HepG2 (cell line): ENCODE data around the gene CAGE1. TPM values are rescaled to one million over a fixed set of nuclear protein-coding genes. Genes with fewer than 3 reads are reported as not detected.

Experiments
- ATAC-seq: fragments of 200-7000 bp; cut with Tn5 transposase; 3 replicates; pipeline ENCODE4 v1.9.1; 2020; ENCODE audit warnings: mild to moderate bottlenecking, moderate library complexity
- BruUV-seq: library from RNA; stranded (reverse); fragments of 400-500 nt; replicated peaks from 2 replicates; lab custom pipeline; 2021; lab: Mats Ljungman, UMichigan
- CTCF ChIA-PET: fragments of 300-600 bp; formaldehyde crosslinking; extraction: SDS; loops from one replicate; lab custom pipeline; 2021; ENCODE audit warnings: low total read pairs, inconsistent platforms, low intra/inter-chr PET ratio; lab: Yijun Ruan, JAX
- POLR2A ChIA-PET: fragments of 350-600 bp; sonication (Branson Sonifier 250); formaldehyde crosslinking; loops from one replicate; lab custom pipeline; 2020; ENCODE audit warnings: antibody characterized with exemption, inconsistent platforms; lab: Yijun Ruan, JAX
- DNase-seq: peaks from one replicate; pipeline ENCODE4 v3.0.0-alpha.2; 2015; ENCODE audit warnings: low spot score
- FAIRE-seq: peaks from 3 replicates; lab custom pipeline; 2011; peaks lifted over from hg19 to GRCh38; lab: Jason Lieb, UNC
- H2AFZ ChIP-seq: one replicate; pipeline ENCODE4 v1.6.1; 2011; ENCODE audit warnings: low read length, inconsistent platforms
- H3K27ac ChIP-seq: fragments of 300-600 bp; 3 replicates; pipeline ENCODE4 v1.8.0; 2011; ENCODE audit warnings: mixed run types, mild to moderate bottlenecking, mixed read lengths, low read length, inconsistent platforms; ENCODE audit not compliant: insufficient read depth; ENCODE audit errors: extremely low read length
- H3K27me3 ChIP-seq, 2 experiments: fragments of 200-600 bp in 1 of 2; 2 replicates in 1 of 2; 3 replicates in 1 of 2; pipeline versions ENCODE4 v1.6.0 to v1.8.0; 2011; ENCODE audit warnings: low read length in 2 of 2, mild to moderate bottlenecking in 2 of 2, moderate library complexity in 2 of 2, inconsistent platforms in 1 of 2; ENCODE audit not compliant: insufficient read depth in 2 of 2, control insufficient read depth in 1 of 2
- H3K36me3 ChIP-seq, 2 experiments: fragments of 200-600 bp in 1 of 2; replicated peaks in 1 of 2; 2 replicates in 1 of 2; 3 replicates in 1 of 2; pipeline versions ENCODE4 v1.5.1 to v1.8.0; 2011; ENCODE audit warnings: low read length in 2 of 2, inconsistent platforms in 1 of 2; ENCODE audit not compliant: insufficient read depth in 2 of 2, control insufficient read depth in 1 of 2
- H3K4me1 ChIP-seq: 2 replicates; pipeline ENCODE4 v1.5.1; 2012; ENCODE audit warnings: low read length, inconsistent platforms; ENCODE audit not compliant: insufficient read depth
- H3K4me2 ChIP-seq: 2 replicates; pipeline ENCODE4 v1.6.0; 2011; ENCODE audit warnings: low read depth, low read length, inconsistent platforms
- H3K4me3 ChIP-seq, 3 experiments: fragments of 200-600 bp in 1 of 3; sonication (generic), shearing (Covaris generic) in 1 of 3; replicated peaks in 1 of 3; 2 replicates each; pipeline ENCODE4 v1.5.1; 2011 to 2016; ENCODE audit warnings: low read length in 3 of 3, inconsistent platforms in 2 of 3, low read depth in 2 of 3, mild to moderate bottlenecking in 2 of 3, control low read depth in 1 of 3, mixed read lengths in 1 of 3; ENCODE audit not compliant: insufficient read depth in 1 of 3
- H3K79me2 ChIP-seq: one replicate; pipeline ENCODE4 v1.6.1; 2011; ENCODE audit warnings: low read length, inconsistent platforms; ENCODE audit not compliant: insufficient read depth
- H3K9ac ChIP-seq: 2 replicates; pipeline ENCODE4 v1.6.0; 2011; ENCODE audit warnings: mild to moderate bottlenecking, low read depth, low read length, inconsistent platforms; ENCODE audit not compliant: insufficient read depth
- H3K9me3 ChIP-seq: 2 replicates; pipeline ENCODE4 v1.5.1; 2012; ENCODE audit warnings: mild to moderate bottlenecking, low read length
- H4K20me1 ChIP-seq: 2 replicates; pipeline ENCODE4 v1.6.0; 2011; ENCODE audit warnings: inconsistent platforms, mild to moderate bottlenecking, low read length, moderate library complexity; ENCODE audit not compliant: insufficient read depth
- ADNP ChIP-seq: sonication (generic); formaldehyde crosslinking; IDR thresholded peaks from 2 replicates; pipeline ENCODE4 v1.4.0; 2020; ENCODE audit warnings: missing genetic modification reagents
- KLF13 ChIP-seq: sonication (generic); formaldehyde crosslinking; IDR thresholded peaks from 2 replicates; pipeline ENCODE4 v1.4.0; 2020; ENCODE audit warnings: mild to moderate bottlenecking, missing genetic modification reagents
- RBM39 ChIP-seq: fragments of 200-400 bp; formaldehyde crosslinking; IDR thresholded peaks from one replicate; pipeline ENCODE4 v1.6.1; 2018; ENCODE audit warnings: antibody characterized with exemption, mild to moderate bottlenecking, low read depth, low read length; ENCODE audit not compliant: poor library complexity, severe bottlenecking
- ZBTB33 ChIP-seq: sonication (generic); formaldehyde crosslinking; IDR thresholded peaks from 2 replicates; pipeline ENCODE4 v1.4.0; 2020; ENCODE audit warnings: missing genetic modification reagents
- ZBTB38 ChIP-seq: sonication (generic); formaldehyde crosslinking; IDR thresholded peaks from 2 replicates; pipeline ENCODE4 v1.5.1; 2020; ENCODE audit warnings: mild to moderate bottlenecking, missing genetic modification reagents
- ZNF614 ChIP-seq: IDR thresholded peaks from 2 replicates; pipeline ENCODE4 v1.6.1; 2018; ENCODE audit warnings: missing biosample characterization, missing genetic modification reagents, inconsistent platforms, borderline replicate concordance
- ZNF687 ChIP-seq: sonication (generic); formaldehyde crosslinking; IDR thresholded peaks from 2 replicates; pipeline ENCODE4 v1.5.1; 2020; ENCODE audit warnings: mild to moderate bottlenecking, missing genetic modification reagents, moderate library complexity
- WGBS: methylation state at CpG from one replicate; pipeline ENCODE4 v1.1.6; 2017; ENCODE audit warnings: low lambda C conversion rate; 5-methylcytosine and 5-hydroxymethylcytosine counted together
- in situ Hi-C: cut with HindIII; loops from 2 replicates; pipeline ENCODE4 v1.10.0; 2017; ENCODE audit warnings: low pct_unique_long_range_greater_than_20kb; ENCODE audit not compliant: extremely low pct_ligation_motif_present
- intact Hi-C: fragments of 100-400 bp; cut with micrococcal nuclease; formaldehyde crosslinking; loops from one replicate; pipeline ENCODE4 v1.10.0; 2022; ENCODE audit not compliant: unreplicated experiment
- polyA plus RNA-seq, 8 experiments: library from polyadenylated mRNA; depleted of rRNA in 3 of 8; stranded (reverse) in 7 of 8; unstranded in 1 of 8; fragments of >200 nt; fragmentation: Illumina TruSeq in 4 of 8; extraction: Trizol in 4 of 8; gene quantifications; 2 replicates each; pipeline versions ENCODE4 v1.2.1 to v1.2.3, GENCODE V29; 2011 to 2016; ENCODE audit warnings: low read depth in 4 of 8, missing spikeins in 1 of 8, mixed read lengths in 1 of 8; ENCODE audit not compliant: insufficient read depth in 1 of 8
- total RNA-seq, 5 experiments: library from RNA; depleted of rRNA; stranded (reverse); fragments of >200 nt; fragmentation: Illumina TruSeq; extraction: Trizol; gene quantifications; 2 replicates each; pipeline ENCODE4 v1.2.3, GENCODE V29; 2016; ENCODE audit warnings: low read depth in 1 of 5

Gene CAGE1
- total and polyA plus RNA-seq, 2 of the 13 experiments (the other 11 are each of a cell fraction or from before 2014, with no cell fraction given), result 0.03 to 0.15 TPM

GRCh38 chr6:7426447-7427169, 37.1 kb upstream of the CAGE1 start (continued):
- TF ChIP-seq ZNF614 (CRISPR knock-in tag) (no peak), ADNP (CRISPR knock-in tag) (no peak)

- Histone ChIP-seq H3K4me2 (no peak overlapping the region), H3K79me2 (no peaks in the 10 kb centered on the region), H2AFZ (no peak overlapping the region), H3K36me3 (no peaks in the 10 kb centered on the region), H3K27ac (no peak overlapping the region), H3K9me3 (no peaks in the 10 kb centered on the region), H4K20me1 (no peaks in the 10 kb centered on the region), H3K27me3 (no peaks in the 10 kb centered on the region), H3K4me3 (no peak overlapping the region), H3K9ac (no peak overlapping the region), H3K4me1 (peaks cover 26% of the 10 kb centered on the region)
- FAIRE-seq, result no peak
- in situ Hi-C loops, result no loop called here
- 96% methylated on average over 39 of the region's 39 CpGs for WGBS
- intact Hi-C loops, result loop anchor here (1.0 to 2.0 kb wide), 4 partner anchors 118 to 190 kb away; partner anchors contain the start of gene SNRNP48
- BruUV-seq, result no TSS peak
- ChIA-PET CTCF (interaction anchor here (1.7 kb wide), 1 partner anchor 190 kb away, joined by 10 read pairs; no protein-coding TSS in a partner anchor), POLR2A (interaction anchor here (1.0 to 4.7 kb wide), 15 partner anchors 10 to 190 kb away, joined by 4 to 42 read pairs (median 9); partner anchors contain the start of genes CAGE1, DSP, RIOK1 and SNRNP48)
- DNase-seq, result no peak
- no peak for ATAC-seq
- peak; percentile 17; the same call in 1 of the 2 replicates for TF ChIP-seq ZNF687 (CRISPR knock-in tag)
- TF ChIP-seq ZBTB38 (CRISPR knock-in tag), result 0 out of 2 replicates have a peak, but pooled peaks have one; percentile 3
- peak; percentile 9 for TF ChIP-seq RBM39
- no peak for TF ChIP-seq KLF13 (CRISPR knock-in tag)
- 0 out of 2 replicates have a peak, but pooled peaks have one; percentile 40 for TF ChIP-seq ZBTB33 (CRISPR knock-in tag)
- TF ChIP-seq, all 625 proteins: peak for 4
Measured at GRCh38 chr6:7425808-7426190, 36.3 kb upstream of the CAGE1 start.
